T-helper 2 cell treated with Interferon-gamma antibody and Interleukin-4, amounts not matched to agents 100 ng/mL and 5 ng/mL, for 36 hours (primary cell): ENCODE data around the gene EXOSC6. TPM values are rescaled to one million over a fixed set of nuclear protein-coding genes. Genes with fewer than 3 reads are reported as not detected.
"Not testable (repeated sequence)": the region's sequence is repeated elsewhere in the genome, so short reads cannot be mapped to it uniquely, and the experiment has no call there.

ENCODE experiments used
- intact Hi-C: fragments of 100-400 bp; cut with micrococcal nuclease; formaldehyde crosslinking; loops from one replicate; pipeline ENCODE4 v1.15.1; 2023
- total RNA-seq: library from RNA; stranded (reverse); gene quantifications from 2 replicates; pipeline ENCODE4 v1.2.3, GENCODE V29; 2022

Gene EXOSC6
- total RNA-seq, 1 donor from 2014 or later = 28.9 TPM

DNA sequence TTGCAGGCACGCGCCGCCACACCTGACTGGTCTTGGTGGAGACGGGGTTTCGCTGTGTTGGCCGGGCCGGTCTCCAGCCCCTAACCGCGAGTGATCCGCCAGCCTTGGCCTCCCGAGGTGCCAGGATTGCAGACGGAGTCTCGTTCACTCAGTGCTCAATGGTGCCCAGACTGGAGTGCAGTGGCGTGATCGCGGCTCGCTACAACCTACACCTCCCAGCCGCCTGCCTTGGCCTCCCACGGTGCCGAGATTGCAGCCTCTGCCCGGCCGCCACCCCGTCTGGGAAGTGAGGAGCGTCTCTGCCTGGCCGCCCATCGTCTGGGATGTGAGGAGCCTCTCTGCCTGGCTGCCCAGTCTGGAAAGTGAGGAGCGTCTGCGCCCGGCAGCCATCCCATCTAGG, 47.7 kb downstream of the EXOSC6 start:
- intact Hi-C loops = not testable (repeated sequence)

GRCh38 chr16:70203508-70203907, 48.2 kb downstream of the EXOSC6 start:
- intact Hi-C loops = not testable (repeated sequence)

GRCh38 chr16:70200063-70200462, 51.7 kb downstream of the EXOSC6 start:
- intact Hi-C loops = not testable (repeated sequence)

GRCh38 chr16:70199170-70199569, 52.6 kb downstream of the EXOSC6 start:
- intact Hi-C loops = not testable (repeated sequence)

DNA sequence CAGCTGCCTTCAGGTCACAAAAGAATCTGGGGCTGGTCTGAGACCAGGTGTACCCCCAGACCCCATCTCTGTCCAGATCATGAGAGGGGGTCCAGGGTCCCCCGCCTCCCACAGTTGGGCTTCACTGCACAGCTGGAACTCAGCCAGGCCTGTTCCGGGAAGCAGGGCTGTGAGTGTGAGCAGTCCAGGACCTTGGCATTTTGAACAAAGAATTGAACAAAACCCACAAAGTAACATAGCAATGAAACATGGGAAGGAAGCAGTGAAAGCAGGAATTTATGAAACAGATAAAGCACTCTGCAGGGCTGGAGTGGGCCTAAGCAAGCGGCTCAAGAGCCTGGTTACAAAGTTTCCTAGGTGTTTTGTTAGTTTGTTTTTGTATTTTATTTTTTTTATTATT, 53.1 kb downstream of the EXOSC6 start:
- intact Hi-C loops = not testable (repeated sequence)

DNA sequence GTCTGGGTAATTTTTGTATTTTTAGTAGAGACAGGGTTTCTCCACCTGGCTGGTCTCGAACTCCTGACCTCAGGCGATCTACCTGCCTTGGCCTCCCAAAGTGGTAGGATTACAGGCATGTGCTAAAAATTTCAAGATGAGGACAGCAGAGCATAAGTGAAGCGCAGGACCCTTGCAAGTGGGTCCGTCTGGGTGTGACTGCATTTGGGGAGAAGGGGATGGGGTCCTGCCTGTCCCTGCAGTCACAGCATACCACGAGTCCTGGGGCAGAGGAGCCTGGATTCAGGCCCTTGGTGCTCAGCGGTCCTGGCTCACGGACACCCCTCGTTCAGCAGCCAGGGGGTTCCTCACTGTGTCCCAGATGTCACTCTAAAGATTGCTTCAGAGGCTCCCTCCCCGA, 53.5 kb downstream of the EXOSC6 start:
- intact Hi-C loops = not testable (repeated sequence)

GRCh38 chr16:70197611-70198010, 54.1 kb downstream of the EXOSC6 start:
- intact Hi-C loops = not testable (repeated sequence)

Other genes starting within 250 kb of the EXOSC6 start
- 39.0 and 39.4 TPM in 2 replicates for gene PDPR, start 137.6 kb downstream of the EXOSC6 start, total RNA-seq
- gene CLEC18C, start 78.2 kb downstream of the EXOSC6 start, total RNA-seq = 0.16 and 0.50 TPM in 2 replicates
- gene AARS1, start 37.6 kb upstream of the EXOSC6 start, total RNA-seq = 80.5 and 82.8 TPM in 2 replicates
- gene DDX19B, start 47.2 kb upstream of the EXOSC6 start, total RNA-seq = 32.3 and 33.8 TPM in 2 replicates
- gene DDX19A, start 95.0 kb upstream of the EXOSC6 start, total RNA-seq = 43.2 and 44.5 TPM in 2 replicates
- 25.7 and 28.4 TPM in 2 replicates for gene ST3GAL2, start 187.2 kb upstream of the EXOSC6 start, total RNA-seq
- gene FCSK, start 202.7 kb upstream of the EXOSC6 start, total RNA-seq = 18.2 and 22.1 TPM in 2 replicates